HG03097 (cell line): ENCODE results near the gene MECP2.
"Not testable (repeated sequence)": the region's sequence is repeated elsewhere in the genome, so short reads cannot be mapped to it uniquely, and the experiment has no call there.

Experiments used
- ATAC-seq: cut with Tn5 transposase; IDR thresholded peaks from one replicate; pipeline ENCODE4 v1.9.1; 2021; ENCODE audit not compliant: unreplicated experiment, low FRiP score

Gene MECP2

DNA sequence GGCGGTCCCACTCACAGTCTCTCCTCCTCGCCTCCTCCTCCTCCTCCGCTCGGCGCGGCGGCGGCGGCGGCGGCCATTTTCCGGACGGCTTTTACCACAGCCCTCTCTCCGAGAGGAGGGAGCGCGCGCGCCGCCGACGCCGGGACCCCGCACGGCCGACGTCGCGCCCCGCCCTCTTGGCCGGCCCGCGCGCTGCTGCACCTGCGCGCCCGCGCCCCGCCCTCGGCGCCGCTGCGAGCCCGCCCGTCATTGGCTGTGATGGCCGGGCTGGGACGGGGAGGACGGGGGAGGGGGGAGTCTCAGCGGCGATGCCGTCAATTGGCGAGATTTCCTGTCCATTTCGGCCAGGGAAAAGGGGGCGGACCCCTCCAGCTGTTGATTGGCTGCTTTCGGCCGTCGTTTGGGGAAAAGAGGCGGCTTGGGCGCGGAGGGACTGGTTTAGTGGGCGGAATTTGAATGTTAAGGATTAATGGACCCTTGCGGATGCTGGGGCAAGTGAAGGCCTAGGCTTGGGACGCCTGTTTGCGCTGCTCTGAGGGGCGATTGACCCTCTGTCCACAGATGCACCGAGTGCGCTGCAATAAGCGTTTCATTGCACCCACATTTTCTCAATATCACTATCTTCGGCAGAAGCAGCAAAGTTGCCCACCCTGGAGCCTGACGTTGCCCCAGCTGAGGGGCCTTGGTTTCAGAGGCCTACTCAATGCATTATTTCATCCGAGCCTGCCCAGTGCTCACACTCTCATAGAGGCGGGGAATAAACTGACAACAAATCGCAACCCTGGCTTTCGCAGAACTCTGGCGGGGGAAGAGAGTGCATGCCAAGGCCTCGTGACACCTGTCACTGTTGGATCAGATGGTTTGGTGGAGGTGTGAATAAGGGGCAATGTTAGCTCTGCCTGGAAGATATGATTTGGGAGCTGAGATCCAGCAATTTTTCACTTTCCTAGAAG, at the start of gene MECP2:
MECP2 (minus strand) TSS at position 129 of the 953 bp plus-strand sequence.
- peak; percentile 81 for ATAC-seq

DNA sequence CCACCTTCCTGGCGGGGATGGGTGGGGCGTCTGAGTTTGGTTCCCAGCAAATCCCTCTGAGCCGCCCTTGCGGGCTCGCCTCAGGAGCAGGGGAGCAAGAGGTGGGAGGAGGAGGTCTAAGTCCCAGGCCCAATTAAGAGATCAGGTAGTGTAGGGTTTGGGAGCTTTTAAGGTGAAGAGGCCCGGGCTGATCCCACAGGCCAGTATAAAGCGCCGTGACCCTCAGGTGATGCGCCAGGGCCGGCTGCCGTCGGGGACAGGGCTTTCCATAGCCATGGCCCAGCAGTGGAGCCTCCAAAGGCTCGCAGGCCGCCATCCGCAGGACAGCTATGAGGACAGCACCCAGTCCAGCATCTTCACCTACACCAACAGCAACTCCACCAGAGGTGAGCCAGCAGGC, 46.5 kb upstream of the MECP2 start, which contains the start of gene OPN1LW:
OPN1LW (plus strand) TSS at position 234 of the 400 bp plus-strand sequence; CDS start at position 275, 41 bp downstream.
- ATAC-seq: not testable (repeated sequence)

- no peak for ATAC-seq
Measured at GRCh38 chrX:154142950-154143745, 45.6 kb upstream of the MECP2 start.

DNA sequence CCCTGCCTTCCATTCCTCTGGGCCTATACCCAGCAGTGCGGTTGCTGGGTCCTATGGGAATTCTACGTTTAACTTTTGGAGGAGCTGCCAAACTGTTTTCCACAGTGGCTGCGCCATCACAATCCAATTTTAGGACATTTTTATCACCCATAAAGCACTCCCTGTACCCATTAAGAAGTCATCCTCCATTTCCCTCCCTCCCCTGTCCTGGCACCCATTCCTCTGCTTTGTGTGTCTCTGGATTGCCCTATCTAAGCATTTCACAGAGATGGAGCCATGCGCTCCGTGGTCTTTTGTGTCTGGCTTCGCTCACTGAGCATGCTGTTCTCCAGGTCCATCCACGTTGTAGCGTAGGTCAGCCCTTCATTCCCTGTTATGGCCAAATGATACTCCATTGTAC, 44.9 kb upstream of the MECP2 start:
- no peak for ATAC-seq

GRCh38 chrX:154140742-154141141, 43.2 kb upstream of the MECP2 start:
- no peak for ATAC-seq

DNA sequence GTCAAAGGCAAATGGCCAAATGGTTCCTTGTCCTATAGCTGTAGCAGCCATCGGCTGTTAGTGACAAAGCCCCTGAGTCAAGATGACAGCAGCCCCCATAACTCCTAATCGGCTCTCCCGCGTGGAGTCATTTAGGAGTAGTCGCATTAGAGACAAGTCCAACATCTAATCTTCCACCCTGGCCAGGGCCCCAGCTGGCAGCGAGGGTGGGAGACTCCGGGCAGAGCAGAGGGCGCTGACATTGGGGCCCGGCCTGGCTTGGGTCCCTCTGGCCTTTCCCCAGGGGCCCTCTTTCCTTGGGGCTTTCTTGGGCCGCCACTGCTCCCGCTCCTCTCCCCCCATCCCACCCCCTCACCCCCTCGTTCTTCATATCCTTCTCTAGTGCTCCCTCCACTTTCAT, 42.7 kb upstream of the MECP2 start:
- ATAC-seq: no peak

DNA sequence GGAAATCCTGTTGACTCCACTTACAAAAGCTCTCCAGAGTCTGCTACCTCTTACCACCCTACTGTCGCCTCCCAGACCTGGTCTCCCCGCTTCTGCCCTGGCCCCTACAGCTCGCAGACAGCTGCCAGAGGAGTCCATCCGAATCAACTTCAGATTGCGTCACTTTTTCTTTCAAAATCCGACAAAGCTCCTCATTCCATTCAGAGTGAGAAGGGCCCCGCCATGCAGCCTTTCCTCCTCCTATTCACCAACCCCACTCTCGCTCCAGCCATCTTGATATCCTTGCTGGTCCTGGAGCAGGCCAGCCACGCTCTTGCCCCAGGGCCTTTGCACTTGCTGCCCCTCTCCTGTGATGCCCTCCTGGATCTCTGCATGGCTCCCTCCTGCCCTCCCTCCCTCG, 41.3 kb upstream of the MECP2 start:
- no peak for ATAC-seq

- ATAC-seq: no peak
Measured at GRCh38 chrX:154136627-154137161, 39.2 kb upstream of the MECP2 start.

- no peak for ATAC-seq
Measured at GRCh38 chrX:154135458-154136229, 38.1 kb upstream of the MECP2 start.

DNA sequence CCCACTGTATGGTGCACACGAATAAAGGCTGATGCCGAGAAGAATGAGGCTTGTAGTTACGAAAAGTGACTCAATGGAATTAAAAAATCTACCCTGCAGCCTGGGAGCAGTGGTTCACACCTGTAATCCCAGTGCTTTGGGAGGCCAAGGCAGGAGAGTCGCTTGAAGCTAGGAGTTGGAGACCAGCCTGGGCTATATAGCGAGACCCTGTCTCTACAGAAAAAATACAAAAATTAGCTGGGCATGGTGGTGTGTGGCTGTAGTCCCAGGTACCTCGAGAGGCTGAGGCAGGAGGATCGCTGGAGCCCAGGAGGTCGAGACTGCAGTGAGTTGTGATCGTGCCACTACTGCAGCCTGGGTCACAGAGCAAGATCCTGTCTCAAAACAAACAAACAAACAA, 34.8 kb upstream of the MECP2 start:
- no peak for ATAC-seq

DNA sequence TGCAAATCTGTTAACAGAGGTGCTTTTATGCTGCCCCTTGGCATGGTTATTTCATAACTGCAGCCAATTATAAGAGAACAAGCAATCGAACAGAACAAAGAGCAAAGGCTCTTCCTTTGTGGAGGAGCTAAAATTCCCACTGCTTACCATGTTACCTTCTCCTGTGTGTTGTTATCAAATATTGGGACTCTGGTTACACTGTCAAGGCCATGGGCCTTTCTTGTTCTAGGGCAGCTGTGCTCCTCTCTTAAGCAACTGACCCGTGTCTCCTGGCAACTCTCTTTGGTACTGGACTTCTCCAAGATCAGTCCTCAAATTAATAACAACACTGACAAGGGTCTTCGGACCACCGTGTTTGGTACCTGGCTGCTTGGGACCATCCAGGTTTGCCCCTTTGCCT, 34.4 kb upstream of the MECP2 start:
- ATAC-seq: no peak

DNA sequence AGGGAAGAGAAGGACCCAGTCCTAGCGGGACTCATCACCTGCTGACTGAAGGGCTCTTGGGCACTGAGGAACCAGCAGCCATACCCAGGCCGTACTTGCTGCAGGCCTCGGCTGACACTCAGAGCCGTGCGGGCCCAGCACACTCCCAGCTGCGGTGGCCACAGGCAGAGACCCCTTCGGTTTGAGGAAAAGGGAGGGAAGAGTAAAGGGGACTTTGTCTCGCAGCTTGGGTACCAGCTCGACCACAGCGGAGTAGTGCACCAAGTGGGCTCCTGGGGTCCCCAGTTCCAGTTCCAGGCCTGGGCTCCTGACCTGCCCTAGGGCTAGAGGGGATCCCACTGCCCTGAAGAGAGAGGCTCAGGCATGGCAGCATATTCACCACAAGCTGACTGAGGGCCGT, 28.6 kb upstream of the MECP2 start:
- ATAC-seq: no peak

GRCh38 chrX:154125391-154126040, 28.0 kb upstream of the MECP2 start:
- ATAC-seq: no peak

GRCh38 chrX:154123241-154124219, 26.0 kb upstream of the MECP2 start:
- no peak for ATAC-seq

GRCh38 chrX:154121961-154122360, 24.4 kb upstream of the MECP2 start:
- ATAC-seq: no peak

GRCh38 chrX:154121207-154121606, 23.7 kb upstream of the MECP2 start:
- no peak for ATAC-seq

DNA sequence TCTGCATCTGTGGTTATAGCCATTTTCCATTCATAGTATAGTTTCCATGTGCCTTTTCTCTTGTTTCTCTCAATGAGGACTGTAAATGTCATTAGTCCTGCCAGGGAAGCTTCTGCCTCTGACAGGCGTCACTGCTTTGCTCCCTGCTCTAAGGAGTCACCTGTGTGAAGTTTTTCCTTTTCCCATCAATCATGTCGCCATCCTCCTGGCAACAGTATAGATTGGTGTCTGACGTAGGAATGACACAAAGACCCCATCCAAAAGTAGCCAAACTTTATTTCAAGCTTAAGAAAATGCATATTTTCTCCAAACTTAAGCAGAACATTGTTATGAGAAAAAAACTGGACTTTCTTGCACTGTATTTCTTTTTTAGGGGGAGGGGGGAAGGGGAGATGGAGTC, 23.1 kb upstream of the MECP2 start:
- no peak for ATAC-seq

- ATAC-seq: no peak
Measured at GRCh38 chrX:154117566-154117965, 20.0 kb upstream of the MECP2 start.
